ENCODE measurements around the gene PTPRS.

- no peak for TF ChIP-seq EZH2 (IDR thresholded peaks at IDR 0.05)
- no peak for TF ChIP-seq CTCF (IDR thresholded peaks at IDR 0.05)
Measured at GRCh38 chr19:5342573-5343201, 2.1 kb upstream of the PTPRS start.

All from neural progenitor cell (in vitro differentiated cells).